HS-27A (cell line): ENCODE data around the gene ARHGEF25.
"Not testable (repeated sequence)": the region's sequence is repeated elsewhere in the genome, so short reads cannot be mapped to it uniquely, and the experiment has no call there.

Experiments used
- DNase-seq: peaks from one replicate; pipeline ENCODE4 v3.0.0-alpha.2; 2012; ENCODE audit warnings: low read depth, missing footprints

The ARHGEF25 gene

DNA sequence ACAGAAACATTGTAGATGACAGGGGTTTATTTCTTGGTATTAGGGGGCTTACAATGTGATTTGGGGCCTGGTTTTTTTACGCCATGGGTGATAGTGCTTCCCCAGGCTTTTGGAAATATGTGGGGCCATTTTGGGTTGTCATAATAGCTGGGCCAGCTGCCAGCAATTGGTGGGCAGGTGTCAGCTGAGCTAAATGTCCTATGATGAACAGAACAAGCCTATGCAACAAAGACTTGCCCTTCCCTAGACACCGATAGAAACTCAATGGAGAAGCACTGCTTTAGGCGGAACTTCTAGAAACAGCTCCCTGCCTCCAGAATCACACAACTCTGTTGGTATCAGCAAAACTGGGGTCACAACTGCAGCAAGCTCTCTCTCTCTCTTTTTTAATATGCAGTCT is 26.9 kb downstream of the ARHGEF25 start:
- DNase-seq: no peak

DNA sequence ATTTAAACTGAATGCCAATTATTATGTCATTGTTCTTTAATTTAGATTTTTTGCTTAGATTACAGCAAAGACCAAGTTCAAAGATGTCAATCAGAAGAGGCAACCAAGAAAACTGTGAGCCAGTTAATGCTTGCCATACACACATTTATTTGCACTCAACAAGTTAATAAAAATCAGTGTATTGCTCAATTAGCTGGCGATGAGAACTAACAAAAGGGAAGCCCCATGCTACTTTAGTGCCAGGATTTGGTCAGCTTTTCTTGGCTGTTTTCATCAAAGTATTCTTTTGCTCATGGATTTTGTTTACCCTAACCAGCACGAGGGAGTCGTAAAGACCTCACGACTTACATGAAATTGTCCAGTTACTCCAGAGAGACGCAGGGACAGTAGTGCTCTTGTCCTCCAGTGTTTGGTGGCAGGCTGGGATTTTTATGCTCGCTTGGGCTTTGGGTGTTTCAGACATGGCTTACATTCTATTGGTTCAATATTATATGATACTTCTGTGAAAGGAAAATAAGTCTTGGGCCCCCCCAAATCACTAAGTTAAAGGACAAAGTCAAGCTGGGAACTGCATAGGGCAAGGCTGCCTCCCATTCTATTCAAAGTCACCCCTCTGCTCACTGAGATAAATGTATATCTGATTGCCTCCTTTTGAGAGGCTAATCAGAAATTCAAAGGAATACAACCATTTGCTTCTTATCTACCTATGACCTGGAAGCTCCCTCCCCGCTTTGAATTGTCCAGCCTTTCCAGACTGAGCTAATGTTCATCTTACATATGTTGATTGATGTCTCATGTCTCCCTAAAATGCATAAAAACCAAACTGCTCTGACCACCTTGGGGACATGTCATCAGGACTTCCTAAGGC is 29.2 kb downstream of the ARHGEF25 start:
- DNase-seq: no peak

DNA sequence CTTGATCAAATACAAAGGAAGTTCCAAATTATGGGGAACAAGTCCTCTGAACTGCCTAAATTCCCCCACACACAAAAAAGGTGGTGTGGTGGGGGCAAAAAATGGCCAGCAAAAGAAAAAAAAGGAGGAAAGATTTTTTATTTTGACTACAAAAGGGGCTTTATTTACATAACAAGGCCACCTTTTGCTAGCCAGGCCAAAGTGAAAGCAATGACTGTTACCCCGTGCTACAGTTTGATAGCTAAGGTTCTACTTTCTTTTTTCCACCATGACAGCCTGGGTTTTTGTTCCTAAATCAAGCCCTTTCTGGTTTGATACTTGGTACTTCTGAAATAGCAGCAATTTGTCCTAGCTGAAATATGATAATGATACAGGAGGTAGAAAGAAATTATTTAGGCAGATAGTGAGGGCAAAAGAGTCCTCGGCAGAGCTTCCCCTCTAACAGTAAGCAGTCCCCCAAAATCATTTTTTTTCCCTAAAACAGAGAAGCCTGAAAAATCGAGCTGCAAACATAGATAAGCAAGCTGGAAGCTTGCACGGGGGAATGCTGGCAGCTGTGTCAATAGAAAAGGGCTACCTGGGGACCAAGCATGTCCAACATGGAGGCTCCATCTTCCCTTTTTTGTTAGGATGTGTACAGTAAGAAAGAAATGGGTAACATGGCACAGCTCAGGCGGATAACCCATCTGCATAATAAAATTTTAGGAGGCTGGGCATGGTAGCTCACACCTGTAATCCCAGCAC is 30.6 kb downstream of the ARHGEF25 start:
- DNase-seq: no peak

DNA sequence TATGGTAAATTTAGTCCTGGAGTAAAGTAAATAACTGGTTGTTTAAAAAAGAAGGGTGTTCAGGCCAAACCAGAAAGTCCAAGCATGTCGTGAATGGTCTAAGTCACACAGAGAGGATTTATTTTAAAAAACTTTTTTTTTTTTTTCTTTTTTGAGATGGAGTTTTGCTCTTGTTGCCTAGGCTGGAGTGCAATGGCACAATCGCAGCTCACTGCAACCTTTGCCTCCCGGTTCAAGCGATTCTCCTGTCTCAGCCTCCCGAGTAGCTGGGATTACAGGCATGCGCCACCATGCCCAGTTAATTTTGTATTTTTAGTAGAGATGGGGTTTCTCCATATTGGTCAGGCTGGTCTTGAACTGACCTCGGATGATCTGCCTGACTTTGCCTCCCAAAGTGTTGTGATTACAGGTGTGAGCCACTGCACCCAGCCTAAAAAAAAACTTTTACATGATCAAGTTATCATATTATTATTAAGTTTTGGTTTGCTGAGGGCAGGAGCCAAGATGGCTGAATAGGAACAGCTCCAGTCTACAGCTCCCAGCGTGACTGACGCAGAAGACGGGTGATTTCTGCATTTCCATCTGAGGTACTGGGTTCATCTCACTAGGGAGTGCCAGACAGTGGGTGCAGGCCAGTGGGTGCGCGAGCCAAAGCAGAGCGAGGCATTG is 34.9 kb downstream of the ARHGEF25 start:
- not testable (repeated sequence) for DNase-seq

DNA sequence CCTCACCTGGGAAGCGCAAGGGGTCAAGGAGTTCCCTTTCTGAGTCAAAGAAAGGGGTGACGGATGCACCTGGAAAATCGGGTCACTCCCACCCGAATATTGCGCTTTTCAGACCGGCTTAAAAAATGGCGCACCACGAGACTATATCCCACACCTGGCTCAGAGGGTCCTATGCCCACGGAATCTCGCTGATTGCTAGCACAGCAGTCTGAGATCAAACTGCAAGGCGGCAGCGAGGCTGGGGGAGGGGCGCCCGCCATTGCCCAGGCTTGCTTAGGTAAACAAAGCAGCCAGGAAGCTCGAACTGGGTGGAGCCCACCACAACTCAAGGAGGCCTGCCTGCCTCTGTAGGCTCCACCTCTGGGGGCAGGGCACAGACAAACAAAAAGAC is 35.4 kb downstream of the ARHGEF25 start:
- DNase-seq: not testable (repeated sequence)

DNA sequence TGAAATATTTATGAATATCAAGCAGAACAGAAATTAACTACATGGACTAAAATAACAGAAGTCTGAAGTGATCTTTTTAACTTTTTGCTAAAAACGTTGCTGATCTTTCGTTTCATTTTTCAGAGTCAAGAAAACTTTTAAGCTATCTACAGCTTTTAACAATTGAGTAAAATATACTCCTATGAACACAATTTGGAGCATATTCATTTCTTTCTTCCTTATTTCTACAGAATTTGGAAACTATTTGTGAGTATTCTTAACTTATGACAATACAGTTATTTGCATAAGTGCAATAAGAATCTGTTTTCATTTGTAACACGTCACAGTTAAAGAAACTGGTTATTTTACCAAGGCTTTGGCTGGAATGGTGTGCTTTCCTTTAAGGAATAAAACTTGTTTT is 42.8 kb downstream of the ARHGEF25 start:
- DNase-seq: no peak

DNA sequence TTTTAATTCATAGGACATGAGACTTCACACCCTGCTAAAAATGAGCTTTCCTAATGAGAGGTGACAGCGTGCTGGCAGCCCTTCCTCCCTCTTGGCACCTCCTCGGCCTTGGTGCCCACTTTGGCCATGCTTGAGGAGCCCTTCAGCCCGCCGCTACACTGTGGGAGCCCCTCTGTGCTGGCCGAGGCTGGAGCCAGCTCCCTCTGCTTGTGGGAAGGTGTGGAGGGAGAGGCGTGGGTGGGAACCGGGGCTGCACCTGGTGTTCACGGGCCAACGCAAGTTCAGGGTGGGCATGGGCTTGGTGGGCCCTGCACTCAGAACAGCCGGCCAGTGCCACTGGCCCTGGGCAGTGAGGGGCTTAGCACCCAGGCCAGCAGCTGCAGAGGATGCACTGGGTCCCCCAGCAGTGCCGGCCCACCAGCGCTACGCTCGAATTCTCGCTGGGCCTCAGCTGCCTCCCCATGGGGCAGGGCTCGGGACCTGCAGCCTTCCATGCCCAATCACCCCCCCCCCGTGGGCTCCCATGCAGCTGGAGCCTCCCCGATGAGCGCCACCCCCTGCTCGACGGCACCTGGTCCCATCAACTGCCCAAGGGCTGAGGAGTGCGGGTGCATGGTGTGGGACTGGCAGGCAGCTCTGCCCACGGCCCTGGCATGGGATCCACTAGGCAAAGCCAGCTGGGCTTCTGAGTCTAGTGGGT is 44.5 kb downstream of the ARHGEF25 start:
- no peak for DNase-seq

DNA sequence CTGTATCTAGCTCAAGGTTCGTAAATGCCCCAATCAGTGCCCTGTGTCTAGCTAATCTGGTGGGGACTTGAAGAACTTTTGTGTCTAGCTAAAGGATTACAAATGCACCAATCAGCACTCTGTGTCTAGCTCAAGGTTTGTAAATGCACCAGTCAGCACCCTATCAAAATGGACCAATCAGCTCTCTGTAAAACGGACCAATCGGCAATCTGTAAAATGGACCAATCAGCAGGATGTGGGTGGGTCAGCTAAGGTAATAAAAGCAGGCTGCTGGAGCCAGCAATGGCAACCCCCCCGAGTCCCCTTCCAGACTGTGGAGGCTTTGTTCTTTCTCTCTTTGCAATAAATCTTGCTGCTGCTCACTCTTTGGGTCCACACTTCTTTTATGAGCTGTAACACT is 45.2 kb downstream of the ARHGEF25 start:
- not testable (repeated sequence) for DNase-seq

DNA sequence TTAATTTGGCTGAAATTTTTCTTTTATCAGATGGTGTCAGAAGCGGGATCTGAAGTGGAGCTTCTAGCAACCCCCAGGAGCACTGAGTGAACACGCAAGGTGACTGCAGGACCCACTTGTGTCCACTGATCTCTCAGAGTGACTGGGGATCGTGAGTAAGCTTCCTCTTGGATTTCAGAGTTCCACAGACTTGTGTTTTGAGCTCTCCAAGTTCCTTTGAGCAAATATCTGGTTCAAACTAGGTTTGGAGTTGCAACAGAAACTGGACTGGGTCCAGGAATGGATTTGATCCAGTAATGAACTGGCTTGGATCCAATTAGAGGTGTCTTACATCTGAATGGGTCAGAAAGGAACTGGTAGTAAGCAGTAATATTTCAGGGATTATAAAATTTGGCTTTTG is 46.5 kb downstream of the ARHGEF25 start:
- no peak for DNase-seq

DNA sequence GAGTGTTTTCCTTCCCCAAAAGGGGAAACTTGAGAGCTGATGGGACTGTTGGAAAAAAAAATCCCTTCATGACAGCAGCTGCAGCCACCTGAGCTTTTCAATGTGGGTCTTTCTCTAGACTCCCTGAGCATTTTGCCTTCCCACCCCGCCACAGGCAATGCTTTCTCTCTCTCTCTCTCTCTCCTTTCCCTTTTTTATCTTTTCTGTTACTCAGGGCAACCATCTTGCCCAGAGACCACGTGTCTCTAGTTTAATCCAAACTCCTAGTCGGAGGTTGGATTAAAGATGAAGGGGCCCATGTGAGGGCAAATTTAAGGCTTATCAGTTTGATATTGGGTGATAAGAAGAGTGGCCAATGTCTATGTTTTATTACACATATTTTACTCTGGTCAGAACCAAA is 47.7 kb downstream of the ARHGEF25 start:
- DNase-seq: no peak

DNA sequence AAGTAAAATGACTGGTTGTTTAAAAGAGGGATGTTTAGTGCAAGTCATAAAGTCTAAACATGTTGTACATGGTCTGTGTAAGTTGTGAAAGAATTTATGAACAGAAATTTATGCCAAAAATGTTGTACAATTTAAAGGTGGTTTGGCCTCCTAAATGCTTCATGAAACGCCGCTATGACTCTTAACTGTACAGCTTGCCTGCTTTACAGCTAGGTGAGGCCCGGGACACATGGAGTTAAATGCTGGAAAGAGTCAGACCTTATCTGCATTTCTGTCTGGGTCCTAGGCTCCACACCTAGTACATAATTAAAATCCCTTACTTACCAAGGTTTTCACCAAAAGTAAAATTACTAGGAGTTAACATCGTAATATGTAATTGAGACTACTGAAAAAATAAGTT is 50.1 kb downstream of the ARHGEF25 start:
- DNase-seq: no peak

DNA sequence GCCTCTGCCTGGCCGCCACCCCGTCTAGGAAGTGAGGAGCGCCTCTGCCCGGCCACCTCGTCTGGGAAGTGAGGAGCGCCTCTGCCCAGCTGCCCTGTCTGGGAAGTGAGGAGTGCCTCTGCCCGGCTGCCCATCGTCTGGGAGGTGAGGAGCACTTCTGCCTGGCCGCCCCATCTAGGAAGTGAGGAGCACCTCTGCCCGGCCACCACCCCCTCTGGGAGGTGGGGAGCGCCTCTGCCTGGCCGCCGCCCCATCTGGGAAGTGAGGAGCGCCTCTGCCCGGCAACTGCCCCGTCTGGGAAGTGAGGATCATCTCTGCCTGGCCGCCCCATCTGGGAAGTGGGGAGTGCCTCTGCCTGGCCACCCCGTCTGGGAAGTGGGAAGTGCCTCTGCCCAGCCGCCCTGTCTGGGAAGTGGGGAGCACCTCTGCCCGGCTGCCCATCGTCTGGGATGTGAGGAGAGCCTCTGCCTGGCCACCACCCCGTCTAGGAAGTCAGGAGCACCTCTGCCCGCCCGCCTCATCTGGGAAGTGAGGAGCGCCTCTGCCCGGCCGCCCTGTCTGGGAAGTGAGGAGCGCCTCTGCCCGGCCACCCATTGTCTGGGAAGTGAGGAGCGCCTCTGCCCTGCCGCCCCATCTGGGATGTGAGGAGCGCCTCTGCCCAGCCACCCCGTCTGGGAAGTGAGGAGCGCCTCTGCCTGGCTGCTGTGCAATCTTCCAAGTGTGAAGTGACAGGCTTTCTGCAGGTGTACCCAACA is 54.0 kb downstream of the ARHGEF25 start:
- DNase-seq: not testable (repeated sequence)
